Peyer's patch (tissue), 4 donors: ENCODE measurements around the gene ARHGEF7.

ENCODE experiments used
- POLR2A ChIP-seq, 2 donors: fragments of 450-650 bp; IDR thresholded peaks; one replicate each; pipeline ENCODE4 v1.5.1; 2017; ENCODE audit warnings: antibody characterized with exemption in 2 of 2, mild to moderate bottlenecking in 2 of 2, moderate library complexity in 2 of 2
- TF ChIP-seq, protein P1 (sequence below), 6 experiments: fragments of 450-650 bp in 4 of 6; fragments of 200-600 bp in 2 of 6; sonication (generic) in 1 of 6; IDR thresholded peaks; one replicate each; pipeline ENCODE4 v1.5.1; 2017 to 2019; ENCODE audit warnings: antibody characterized with exemption in 6 of 6, mild to moderate bottlenecking in 3 of 6, moderate library complexity in 1 of 6

DNA sequence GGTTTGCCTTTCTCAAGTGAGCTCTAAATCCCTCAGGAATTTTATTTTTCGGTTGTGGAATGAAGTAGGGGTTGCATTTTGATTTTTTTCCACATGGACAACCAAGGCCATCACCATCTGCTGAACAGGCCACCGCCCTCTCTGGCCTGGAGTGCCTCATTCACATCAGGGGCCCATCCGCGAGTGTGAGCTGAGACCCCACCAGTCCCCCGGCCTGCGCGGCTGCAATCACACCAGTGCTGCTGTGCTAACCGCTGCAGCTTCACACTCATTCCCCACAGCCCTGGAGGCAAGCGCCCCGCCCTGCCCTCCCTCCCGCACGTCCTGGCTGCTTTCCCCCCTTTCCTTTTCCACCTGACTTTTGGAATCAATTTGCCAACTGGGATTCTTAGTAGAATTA is 35.7 kb upstream of the ARHGEF7 start:
- TF ChIP-seq, protein P1, sequence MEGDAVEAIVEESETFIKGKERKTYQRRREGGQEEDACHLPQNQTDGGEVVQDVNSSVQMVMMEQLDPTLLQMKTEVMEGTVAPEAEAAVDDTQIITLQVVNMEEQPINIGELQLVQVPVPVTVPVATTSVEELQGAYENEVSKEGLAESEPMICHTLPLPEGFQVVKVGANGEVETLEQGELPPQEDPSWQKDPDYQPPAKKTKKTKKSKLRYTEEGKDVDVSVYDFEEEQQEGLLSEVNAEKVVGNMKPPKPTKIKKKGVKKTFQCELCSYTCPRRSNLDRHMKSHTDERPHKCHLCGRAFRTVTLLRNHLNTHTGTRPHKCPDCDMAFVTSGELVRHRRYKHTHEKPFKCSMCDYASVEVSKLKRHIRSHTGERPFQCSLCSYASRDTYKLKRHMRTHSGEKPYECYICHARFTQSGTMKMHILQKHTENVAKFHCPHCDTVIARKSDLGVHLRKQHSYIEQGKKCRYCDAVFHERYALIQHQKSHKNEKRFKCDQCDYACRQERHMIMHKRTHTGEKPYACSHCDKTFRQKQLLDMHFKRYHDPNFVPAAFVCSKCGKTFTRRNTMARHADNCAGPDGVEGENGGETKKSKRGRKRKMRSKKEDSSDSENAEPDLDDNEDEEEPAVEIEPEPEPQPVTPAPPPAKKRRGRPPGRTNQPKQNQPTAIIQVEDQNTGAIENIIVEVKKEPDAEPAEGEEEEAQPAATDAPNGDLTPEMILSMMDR (IDR thresholded peaks at IDR 0.05): no peak
- no peak for TF ChIP-seq POLR2A (IDR thresholded peaks at IDR 0.05)
